Activated CD8-positive, alpha-beta memory T cell treated with anti-CD3 and anti-CD28 coated beads for 24 hours (primary cell): ENCODE measurements around the gene PSMB5.

ENCODE experiments used
- DNase-seq: peaks from one replicate; pipeline ENCODE4 v3.0.0-alpha.2; 2020

The PSMB5 gene

DNA sequence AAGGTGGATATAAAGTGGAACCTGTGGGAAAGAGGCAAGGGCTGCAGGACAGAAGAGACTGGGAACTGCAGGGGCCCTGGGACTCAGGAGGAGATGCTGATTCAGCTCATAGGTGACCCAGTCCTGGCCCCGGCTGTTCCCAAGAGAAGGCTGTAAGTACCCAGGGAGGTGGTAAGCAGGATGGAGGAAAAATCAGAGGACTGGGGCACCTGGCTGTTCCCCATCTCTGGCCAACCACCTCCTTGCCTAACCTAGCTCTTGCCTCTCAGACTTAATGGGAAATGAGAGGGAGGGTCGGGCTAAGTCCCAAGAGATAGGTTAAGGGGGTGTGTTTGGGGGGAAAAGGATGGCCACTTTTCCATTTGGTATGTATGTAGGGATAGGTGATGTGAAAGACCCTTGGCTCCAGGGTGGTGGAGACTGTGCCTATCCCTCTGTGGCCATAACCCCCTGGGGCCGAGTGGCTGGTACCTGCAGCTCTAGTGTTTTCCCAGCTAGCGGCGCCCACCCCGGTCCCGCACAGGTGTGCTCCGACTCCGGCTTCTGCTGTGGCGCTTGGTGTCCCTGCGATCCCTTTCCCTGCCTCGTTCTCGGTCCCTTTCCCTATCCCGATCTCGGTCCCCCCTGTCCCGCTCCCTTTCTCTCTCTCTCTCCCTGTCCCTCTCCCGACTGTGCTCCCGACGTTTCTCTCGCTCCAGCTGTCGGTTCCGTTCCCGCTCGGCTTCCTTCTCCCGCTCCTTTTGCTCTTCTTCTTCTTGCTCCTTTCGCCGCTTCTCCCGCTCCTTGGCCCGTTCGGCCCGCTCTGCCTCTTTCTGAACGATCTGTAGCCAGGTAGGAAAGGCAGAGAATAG, 24.2 kb upstream of the PSMB5 start:
- DNase-seq, result no peak

DNA sequence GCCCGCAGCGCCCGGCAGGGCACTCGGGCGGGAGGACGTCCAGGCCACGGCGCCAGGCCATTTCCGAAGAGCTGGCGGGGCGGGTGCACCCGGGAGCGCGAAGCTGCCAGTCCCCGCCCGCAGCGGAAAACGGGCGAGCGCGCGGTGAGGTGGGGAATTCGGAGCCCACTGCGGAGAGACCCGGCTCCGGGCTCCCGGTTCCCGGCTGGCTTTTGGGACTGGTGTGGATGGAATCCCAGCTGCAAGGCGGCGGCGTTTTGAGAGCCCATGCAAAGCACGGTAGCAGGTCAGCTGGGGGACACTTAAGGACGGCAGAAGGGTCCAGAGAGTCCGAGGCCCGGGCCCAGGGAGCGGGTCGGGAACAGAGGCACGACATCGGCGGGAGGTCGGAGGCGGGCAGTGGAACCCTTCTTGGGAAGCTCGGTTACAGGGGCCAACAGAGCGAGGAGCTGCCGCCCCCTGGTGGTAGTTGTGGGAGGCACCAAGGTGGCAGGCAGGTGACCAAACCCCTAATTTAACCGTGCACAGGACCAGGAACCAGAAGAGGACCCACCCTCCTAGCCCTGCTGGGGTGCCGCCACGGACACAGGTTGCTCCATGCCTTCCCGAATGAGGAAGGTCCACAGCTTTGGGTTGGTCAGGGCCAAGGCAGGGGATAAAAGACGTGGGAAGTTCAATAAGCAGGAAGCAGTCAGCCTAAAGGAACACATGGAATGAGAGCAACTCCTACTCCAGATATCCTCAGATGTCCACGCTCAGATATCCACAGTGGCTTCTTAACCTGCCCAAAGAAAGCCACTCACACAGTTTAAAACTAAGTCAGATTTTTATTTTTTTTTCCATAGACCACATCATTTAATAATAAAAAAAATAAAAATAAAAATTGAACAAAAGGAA, 23.3 kb upstream of the PSMB5 start:
- peak; percentile 96 for DNase-seq

DNA sequence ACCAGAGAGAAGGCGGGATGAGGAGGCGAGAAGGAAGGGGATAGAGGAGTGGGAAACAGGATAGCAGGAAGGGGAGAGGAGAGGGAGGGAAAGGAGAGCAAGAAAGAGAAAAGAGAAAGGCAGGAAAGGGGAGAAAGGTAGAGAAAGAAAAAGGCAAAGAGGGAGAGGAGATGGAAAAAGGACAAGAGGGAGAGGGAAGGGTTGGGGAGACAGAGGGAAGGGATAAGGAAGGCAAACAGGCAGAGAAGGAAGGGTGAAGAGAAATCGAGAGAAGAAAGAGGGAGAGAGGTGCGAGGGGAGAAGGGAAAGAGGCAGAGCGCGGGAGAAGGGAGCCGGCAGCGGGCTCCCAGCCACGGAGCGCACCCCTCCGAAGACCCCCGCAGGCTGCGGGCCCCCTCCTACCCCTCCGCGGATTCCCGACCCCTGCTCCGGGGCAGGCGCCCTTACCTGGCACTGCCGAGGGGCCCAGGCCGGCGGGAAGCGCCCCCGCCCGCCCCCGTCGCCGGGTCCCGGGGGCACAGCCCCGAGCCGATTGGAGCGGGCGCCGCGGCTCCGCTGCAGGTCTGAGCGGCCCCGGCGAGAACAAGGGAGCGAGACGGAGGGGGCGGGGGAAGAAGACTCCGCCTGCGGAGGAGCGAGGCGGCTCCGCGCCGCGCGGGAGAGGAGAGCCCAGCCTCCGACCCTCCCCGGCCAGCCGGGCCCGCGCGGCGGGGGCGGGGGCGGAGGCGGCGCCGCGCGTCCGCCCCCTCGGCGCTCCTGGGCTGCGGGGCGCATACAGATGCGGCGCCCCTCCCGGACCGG, 22.5 kb upstream of the PSMB5 start, which contains the start of gene CDH24:
TSS of gene CDH24 (minus strand) at position 565 of the 801 bp plus-strand sequence. CDS start 1,787 bp downstream, outside the sequence.
- DNase-seq, result peak; percentile 83

DNA sequence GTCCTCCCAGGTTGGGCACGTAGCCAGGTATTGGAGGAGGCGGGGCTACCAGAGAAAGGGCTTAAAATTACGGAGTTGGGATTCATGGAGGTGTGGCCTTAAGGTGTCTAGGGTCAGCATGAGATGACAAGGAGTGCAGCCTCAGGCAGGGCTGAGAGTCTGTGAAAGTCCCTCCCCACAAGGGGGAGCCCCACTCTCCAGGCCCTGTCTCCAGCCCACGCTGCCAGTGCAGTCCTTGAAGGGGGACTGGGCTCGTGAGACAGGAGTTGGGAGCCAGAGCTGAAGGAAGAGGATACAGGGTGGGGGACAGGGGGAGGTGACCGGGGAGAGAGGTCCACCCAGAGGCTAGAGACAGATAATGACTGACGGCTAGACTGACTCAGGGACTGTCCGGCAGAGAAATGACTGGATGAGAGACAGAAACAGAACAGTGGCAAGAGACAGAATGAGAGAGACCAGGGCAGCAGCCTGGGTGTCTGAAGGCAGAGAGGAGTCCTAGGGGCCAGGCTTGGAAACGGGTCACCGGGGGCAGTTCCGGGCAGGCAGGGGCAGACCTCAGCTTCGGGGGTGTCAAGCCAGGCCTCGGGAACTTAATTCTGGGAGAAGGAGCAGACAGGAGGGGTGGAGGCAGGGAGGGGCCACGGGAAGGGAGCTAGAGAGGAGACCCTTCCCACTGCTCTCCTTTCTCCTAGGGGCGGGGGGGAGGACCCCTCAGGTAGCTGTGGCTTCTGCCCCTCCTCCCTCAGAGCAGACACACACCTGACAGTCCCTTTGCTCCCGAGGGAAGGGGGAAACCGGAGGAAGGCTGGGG, 21.6 kb upstream of the PSMB5 start:
- DNase-seq, result peak; percentile 84

DNA sequence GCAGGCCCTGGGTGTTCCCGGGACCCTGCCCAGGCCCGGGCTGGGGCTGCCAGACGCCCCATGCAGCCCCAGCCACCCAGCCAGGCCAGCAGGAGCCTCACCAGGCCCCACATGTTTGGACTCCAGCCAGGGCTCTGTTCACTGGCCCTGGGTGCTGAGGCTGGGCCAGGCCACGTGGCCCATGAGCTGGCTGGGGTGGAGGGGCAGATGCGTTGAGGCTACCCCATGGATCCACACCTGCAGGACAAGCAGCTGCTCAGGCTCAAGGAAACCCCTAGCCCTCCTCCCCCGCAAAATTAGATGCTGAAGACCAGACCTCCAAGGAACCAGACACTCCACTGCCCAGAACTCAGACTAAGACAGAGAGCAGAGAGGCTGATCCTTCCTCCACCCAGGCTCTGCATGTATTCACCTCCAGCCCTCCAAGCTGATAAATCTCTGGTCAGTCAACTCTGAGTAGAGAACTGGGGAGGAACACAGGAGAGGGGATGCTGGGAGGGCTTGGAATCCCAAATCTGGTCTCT, 21.0 kb upstream of the PSMB5 start:
- DNase-seq, result no peak

DNA sequence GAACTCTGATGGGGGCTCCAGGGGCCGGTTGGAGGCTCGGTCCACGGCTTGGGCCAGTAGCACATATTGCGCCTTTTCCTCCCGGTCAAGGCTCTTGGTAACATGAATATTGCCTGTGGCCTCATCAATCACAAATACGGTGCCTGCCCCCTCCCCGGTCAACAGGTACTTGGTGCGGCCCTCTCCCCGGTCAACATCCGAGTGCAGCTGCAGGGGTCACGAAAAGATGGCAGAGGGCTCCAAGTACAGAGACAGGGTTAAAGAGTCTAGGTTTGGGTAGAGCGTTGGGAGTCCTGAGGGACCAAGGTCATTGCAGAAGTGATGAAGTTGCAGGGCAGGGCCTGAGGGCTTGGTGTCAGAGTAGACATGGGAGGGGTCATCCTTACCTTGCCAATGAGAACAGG, 20.4 kb upstream of the PSMB5 start:
- no peak for DNase-seq

DNA sequence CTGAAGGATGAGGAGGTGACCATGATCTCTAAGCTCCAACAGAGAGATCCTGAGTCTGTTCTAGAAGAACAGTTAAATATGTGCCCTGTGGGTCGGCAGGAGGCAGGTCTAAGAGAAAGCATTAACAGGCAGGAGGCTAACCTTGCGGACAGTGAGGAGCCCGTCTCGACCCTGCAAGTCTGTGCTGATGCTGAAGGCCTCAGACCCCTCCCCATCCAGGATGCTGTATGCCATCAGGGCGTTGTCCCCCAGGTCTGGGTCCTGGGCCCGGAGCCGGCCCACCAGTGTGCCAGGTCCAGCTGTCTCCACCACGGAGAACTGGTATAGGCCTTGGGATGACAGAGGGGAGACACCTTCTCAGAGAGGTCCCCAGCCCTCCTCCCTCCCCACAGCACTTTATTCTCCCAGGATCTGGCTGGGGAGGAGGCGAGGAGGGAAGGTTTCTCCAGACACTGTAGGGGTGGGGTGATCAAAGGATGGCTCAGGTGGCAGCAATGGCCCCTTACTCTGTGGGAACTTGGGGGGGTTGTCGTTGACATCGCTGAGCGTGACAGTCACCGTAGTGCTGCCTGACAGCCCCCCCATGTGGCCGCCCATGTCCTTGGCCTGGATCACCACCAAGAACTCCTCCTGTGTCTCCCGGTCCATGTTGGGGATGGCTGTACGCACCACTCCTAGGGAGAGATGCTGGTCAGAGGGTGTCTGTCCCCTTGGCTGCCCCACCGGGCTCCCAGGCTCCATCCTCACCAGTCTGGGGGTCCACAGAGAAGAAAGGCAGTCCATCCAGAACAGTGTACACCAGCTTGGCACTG, 19.5 kb upstream of the PSMB5 start:
- DNase-seq, result no peak

DNA sequence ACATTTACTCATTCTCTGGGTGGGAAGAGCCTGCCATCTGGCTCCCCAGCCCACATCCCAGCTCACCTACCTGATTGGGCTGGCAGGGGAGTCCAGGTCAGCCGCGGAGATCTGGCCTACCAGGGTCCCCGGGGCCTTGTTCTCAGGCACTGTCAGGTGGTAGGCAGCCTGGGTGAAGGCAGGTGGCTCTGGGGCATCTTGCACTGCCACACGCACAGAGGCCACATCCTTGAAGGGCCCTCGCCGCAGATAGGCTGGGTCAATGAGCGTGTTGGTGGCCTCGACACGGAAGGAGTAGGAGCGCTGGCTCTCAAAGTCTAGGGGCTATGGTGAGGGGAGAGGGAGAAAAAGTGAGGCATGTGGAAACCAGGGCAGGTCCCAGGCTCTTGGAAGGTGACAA, 18.7 kb upstream of the PSMB5 start:
- no peak for DNase-seq

GRCh38 chr14:23052671-23053070, 18.0 kb upstream of the PSMB5 start:
- no peak for DNase-seq

GRCh38 chr14:23052182-23052623, 17.5 kb upstream of the PSMB5 start:
- no peak for DNase-seq

- DNase-seq, result no peak
These were observed 16.7 kb upstream of the PSMB5 start for GRCh38 chr14:23051141-23052057.

DNA sequence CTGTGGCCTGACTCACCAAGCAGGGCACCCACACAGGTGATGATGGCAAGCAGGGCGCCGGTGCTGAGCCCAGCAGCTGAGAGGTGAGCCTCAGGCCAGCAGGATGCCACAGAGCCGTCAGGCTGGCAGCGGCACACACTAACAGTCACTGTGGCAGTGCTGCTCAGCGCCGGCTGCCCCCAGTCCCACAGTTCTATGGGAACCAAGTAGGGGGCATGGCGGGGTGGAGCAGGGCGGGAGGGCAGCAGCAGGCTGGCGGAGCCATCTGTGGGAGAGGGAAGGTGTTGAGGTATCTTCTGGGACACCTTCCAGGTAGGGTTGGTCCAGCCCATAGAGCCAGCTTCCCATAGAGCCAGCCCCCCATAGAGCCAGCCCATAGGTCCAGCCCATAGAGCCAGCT, 14.3 kb upstream of the PSMB5 start:
- no peak for DNase-seq

DNA sequence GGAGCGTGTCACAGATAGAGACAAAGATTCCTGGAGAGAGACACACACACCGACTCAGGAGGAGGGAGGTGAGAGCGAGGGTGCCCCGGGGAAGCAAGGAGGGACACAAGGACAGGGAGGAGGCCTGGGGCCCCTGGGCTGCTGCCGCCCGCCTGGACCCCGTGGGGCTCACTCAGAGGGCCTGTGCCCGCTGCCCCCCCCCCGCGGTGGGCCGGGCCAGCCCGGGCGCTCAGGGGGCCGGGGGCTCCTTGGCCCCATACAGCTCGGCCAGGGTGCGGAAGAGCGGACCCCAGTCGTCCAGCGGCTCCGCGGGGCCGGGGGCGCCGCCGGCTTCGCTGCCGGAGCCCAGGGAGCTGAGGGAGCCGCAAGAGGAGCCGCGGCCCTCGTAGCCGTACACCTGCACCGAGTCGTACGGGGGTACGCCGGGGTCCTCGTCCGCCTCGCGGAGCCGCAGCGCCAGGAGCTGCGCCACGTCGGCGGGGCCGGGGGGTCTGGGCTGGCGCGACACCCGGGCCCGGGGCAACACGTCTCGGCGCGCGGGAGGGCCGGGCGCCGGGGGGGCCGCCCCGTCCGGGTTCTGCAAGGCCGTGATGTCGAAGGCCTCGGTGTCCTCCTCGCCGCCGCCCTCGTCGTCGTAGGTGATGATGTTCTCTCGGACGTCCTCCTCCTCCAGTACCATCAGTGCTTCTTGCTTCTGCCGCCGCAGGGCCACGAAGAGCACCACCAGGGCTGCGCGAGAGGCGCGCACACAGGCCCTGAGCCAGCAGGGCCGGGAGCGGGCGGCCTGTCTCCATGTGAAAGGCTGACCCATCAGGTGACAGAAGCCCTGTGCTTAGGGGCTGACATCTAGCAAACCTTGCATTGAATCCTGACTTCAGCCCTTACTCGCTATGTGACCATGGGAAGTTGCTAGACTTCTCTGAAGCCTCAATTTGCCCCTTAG, 13.3 kb upstream of the PSMB5 start:
- DNase-seq, result no peak

DNA sequence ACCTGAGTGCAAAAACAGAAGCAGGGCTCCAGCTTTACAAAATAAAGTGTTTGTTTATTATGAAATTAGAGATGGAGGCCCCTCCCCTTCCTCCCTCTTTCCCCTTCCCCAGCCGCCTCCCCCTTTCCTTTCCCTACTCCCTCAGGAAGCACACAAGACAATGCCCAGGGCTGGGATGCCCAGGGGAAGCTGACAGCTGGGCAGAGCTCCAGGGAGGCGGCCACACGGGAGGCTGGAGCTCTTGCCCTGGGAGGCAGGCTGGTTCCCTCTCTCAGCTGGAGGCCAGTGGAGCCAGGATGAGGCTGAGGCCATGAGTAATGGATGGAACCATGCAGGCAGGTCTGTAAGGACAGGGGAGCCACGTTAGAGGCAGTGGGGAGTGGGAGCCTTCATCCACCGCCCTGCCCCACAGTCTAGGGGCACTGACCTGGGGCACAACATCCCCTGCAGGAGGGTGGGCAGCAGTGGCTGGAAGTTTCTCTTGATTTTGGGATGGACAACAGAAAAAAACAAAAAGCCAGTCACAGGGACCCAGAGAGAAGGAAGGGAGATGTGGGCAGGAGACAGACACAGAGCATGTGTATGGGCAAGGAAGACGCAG, 12.4 kb upstream of the PSMB5 start:
- DNase-seq, result no peak

GRCh38 chr14:23045419-23046357, 11.0 kb upstream of the PSMB5 start:
- no peak for DNase-seq

DNA sequence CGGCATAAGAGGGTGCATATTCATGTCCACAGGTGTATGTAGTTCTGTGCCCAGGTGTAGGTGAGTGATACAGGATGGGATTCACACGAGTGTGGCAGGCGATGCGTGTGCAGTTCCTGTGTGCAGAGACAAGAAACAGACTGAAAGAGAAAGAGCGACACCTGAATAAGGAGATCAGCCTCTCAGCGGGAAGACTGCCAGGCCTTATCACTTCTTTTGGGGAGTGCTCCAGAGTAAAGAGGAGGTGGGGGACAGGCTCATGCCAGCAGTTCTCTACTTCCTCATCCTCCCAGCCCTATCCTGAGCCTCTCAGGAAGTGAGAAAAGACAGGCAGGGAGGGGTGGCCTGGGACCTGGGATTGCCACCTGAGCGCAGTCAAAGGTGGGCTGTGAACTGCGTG, 10.1 kb upstream of the PSMB5 start:
- no peak for DNase-seq

GRCh38 chr14:23043754-23044153, 9.1 kb upstream of the PSMB5 start:
- no peak for DNase-seq
